ENCODE data around the gene UPK1A. TPM values are rescaled to one million over a fixed set of nuclear protein-coding genes. Genes with fewer than 3 reads are reported as not detected.
A peak's percentile ranks its signal among the peaks of the same experiment; 100 is the strongest.
"Not testable (repeated sequence)": the region's sequence is repeated elsewhere in the genome, so short reads cannot be mapped to it uniquely, and the experiment has no call there.

Gene UPK1A
- total and polyA plus RNA-seq, 8 donors, result 0.18 to 0.48 (median 0.30) TPM; not detected in 4

- no peak for ATAC-seq
- intact Hi-C loops (cut with DNase I), result no loop called here
- Histone ChIP-seq H3K9me3 (no peaks in the 10 kb centered on the region), H3K36me3 (peaks cover 0 to 50% of the 10 kb centered on the region in 2 donors), H3K27me3 (no peaks in the 10 kb centered on the region), H3K27ac (no peak overlapping the region), H3K4me3 (no peak overlapping the region), H3K4me1 (peaks cover 6 to 29% of the 10 kb centered on the region in 2 donors)
- peak in 1 of 4 donors; percentile 3 for DNase-seq
- TF ChIP-seq CTCF (IDR thresholded peaks at IDR 0.05), result no peak
Observed at GRCh38 chr19:35650581-35650980, 15.7 kb upstream of the UPK1A start.

- DNase-seq; ATAC-seq; H3K9me3 ChIP-seq; H3K4me3 ChIP-seq; intact Hi-C loops (cut with DNase I); H3K4me1 ChIP-seq; H3K27ac ChIP-seq; H3K27me3 ChIP-seq: not testable (repeated sequence)
- peaks cover 0 to 92% of the 10 kb centered on the region in 2 donors for H3K36me3 ChIP-seq
Observed at GRCh38 chr19:35654828-35655227, 11.5 kb upstream of the UPK1A start.

GRCh38 chr19:35655600-35655999, 10.7 kb upstream of the UPK1A start:
- Histone ChIP-seq H3K4me3 (no peak overlapping the region), H3K36me3 (peaks cover 0 to 99% of the 10 kb centered on the region in 2 donors), H3K9me3 (no peaks in the 10 kb centered on the region), H3K27ac (no peak overlapping the region), H3K4me1 (peaks cover 0 to 2% of the 10 kb centered on the region in 2 donors), H3K27me3 (no peaks in the 10 kb centered on the region)
- intact Hi-C loops (cut with DNase I), result no loop called here
- DNase-seq (peak in 1 of 4 donors; percentile 1), ATAC-seq (no peak)
- no peak for TF ChIP-seq CTCF (IDR thresholded peaks at IDR 0.05)

GRCh38 chr19:35656700-35657099, 9.6 kb upstream of the UPK1A start:
- ATAC-seq, result no peak
- Histone ChIP-seq H3K27me3 (no peaks in the 10 kb centered on the region), H3K36me3 (peaks cover 0 to 100% of the 10 kb centered on the region in 2 donors), H3K9me3 (no peaks in the 10 kb centered on the region), H3K27ac (no peak overlapping the region), H3K4me3 (no peak overlapping the region), H3K4me1 (no peaks in the 10 kb centered on the region)
- DNase-seq, result peak in 1 of 4 donors; percentile 25
- TF ChIP-seq CTCF (IDR thresholded peaks at IDR 0.05), result no peak
- intact Hi-C loops (cut with DNase I), result no loop called here

- H3K27me3 ChIP-seq, result no peaks in the 10 kb centered on the region
- ATAC-seq (no peak), DNase-seq (peak in 1 of 4 donors; percentile 31)
- no peaks in the 10 kb centered on the region for H3K4me1 ChIP-seq
- H3K4me3 ChIP-seq, result no peak overlapping the region
- TF ChIP-seq CTCF (IDR thresholded peaks at IDR 0.05), result no peak
- H3K27ac ChIP-seq, result no peak overlapping the region
- H3K36me3 ChIP-seq, result peaks cover 0 to 100% of the 10 kb centered on the region in 2 donors
- H3K9me3 ChIP-seq, result no peaks in the 10 kb centered on the region
- intact Hi-C loops (cut with DNase I), result no loop called here
Observed at GRCh38 chr19:35657904-35658700, 8.2 kb upstream of the UPK1A start.
